ENCODE data around the gene GFER.

Gene GFER

GRCh38 chr16:1974157-1975070 is 9.6 kb upstream of the GFER start:
- Histone ChIP-seq H3K36me3 (replicated peaks) (peaks cover 48% of the 10 kb centered on the region), H3K4me1 (no peaks in the 10 kb centered on the region), H3K4me3 (no peak overlapping the region), H3K27me3 (ENCODE audit: low read depth) (no peaks in the 10 kb centered on the region), H3K9me3 (no peaks in the 10 kb centered on the region)
- in situ Hi-C loops (cut with MboI; ENCODE audit: low sequenced_read_pairs): loop anchor here (25.0 kb wide), 1 partner anchor 538 kb away; the partner anchor contains the start of genes AMDHD2 and ATP6V0C
- no peak for DNase-seq (ENCODE audit: low spot score in 2 of 2)

DNA sequence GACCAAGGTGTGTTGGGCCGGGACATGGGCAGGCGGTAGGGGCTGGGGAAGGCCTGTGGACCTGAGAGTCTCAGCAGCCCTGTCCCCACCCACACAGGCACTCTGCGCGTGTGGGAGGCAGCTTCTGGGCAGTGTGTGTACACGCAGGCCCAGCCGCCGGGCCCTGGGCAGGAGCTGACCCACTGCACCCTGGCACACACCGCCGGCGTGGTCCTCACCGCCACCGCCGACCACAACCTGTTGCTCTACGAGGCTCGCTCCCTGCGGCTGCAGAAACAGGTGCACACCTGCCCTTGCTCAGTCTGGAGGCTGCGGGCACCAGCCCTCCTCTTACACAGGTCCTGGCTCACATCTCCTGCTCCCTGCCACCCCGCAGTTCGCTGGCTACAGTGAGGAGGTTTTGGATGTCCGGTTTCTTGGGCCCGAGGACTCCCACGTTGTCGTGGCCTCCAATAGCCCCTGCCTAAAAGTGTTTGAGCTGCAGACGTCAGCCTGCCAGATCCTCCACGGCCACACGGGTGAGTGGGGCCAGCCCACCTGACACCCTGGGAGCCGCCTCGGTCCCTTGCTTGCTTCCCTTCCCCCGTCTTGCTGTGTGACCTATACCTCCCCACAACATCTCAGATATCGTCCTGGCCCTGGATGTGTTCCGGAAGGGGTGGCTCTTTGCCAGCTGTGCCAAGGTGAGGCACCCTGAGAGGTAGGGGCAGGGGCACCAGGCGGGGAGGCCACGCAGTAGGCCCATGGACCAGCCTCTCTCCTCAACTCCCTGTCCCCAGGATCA is 8.4 kb upstream of the GFER start:
- H3K27me3 ChIP-seq (ENCODE audit: low read depth): peaks cover 4% of the 10 kb centered on the region
- in situ Hi-C loops (cut with MboI; ENCODE audit: low sequenced_read_pairs): loop anchor here (25.0 kb wide), 1 partner anchor 537 kb away; the partner anchor contains the start of genes AMDHD2 and ATP6V0C
- no peak for DNase-seq (ENCODE audit: low spot score in 2 of 2)
- no peaks in the 10 kb centered on the region for H3K9me3 ChIP-seq
- H3K36me3 ChIP-seq (replicated peaks): peaks cover 48% of the 10 kb centered on the region
- no peak overlapping the region for H3K4me3 ChIP-seq
- H3K4me1 ChIP-seq: no peaks in the 10 kb centered on the region

GRCh38 chr16:1976216-1976520 is 7.8 kb upstream of the GFER start:
- Histone ChIP-seq H3K4me3 (no peak overlapping the region), H3K9me3 (no peaks in the 10 kb centered on the region), H3K27me3 (ENCODE audit: low read depth) (peaks cover 9% of the 10 kb centered on the region), H3K36me3 (replicated peaks) (peaks cover 48% of the 10 kb centered on the region), H3K4me1 (no peaks in the 10 kb centered on the region)
- in situ Hi-C loops (cut with MboI; ENCODE audit: low sequenced_read_pairs): loop anchor here (25.0 kb wide), 1 partner anchor 536 kb away; the partner anchor contains the start of genes AMDHD2 and ATP6V0C
- DNase-seq (ENCODE audit: low spot score in 2 of 2): no peak

GRCh38 chr16:1976951-1977874 is 6.8 kb upstream of the GFER start:
- no peak for DNase-seq (ENCODE audit: low spot score in 2 of 2)
- Histone ChIP-seq H3K9me3 (no peaks in the 10 kb centered on the region), H3K27me3 (ENCODE audit: low read depth) (peaks cover 12% of the 10 kb centered on the region), H3K4me3 (no peak overlapping the region), H3K36me3 (replicated peaks) (peaks cover 45% of the 10 kb centered on the region), H3K4me1 (no peaks in the 10 kb centered on the region; the same call in 1 of the 2 replicates)
- in situ Hi-C loops (cut with MboI; ENCODE audit: low sequenced_read_pairs): loop anchor here (25.0 kb wide), 1 partner anchor 535 kb away; the partner anchor contains the start of genes AMDHD2 and ATP6V0C

DNA sequence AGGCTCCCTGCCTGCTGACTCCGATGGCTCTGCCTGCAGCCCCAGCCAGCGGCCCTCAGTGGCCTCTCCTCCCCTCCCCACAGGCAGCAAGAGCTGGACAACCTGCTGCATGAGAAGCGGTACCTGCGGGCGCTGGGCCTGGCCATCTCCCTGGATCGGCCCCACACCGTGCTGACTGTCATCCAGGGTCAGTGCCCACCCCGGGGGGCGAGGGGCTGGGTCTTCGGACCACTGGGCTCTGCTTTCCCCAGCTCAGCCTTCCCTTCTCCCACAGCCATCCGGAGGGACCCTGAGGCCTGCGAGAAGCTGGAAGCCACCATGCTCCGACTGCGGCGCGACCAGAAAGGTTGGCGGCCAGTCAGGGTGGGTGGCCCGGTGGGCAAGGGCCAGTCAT is 6.1 kb upstream of the GFER start:
- DNase-seq (ENCODE audit: low spot score in 2 of 2): no peak
- H3K4me1 ChIP-seq: no peaks in the 10 kb centered on the region; the same call in 1 of the 2 replicates
- peaks cover 12% of the 10 kb centered on the region for H3K27me3 ChIP-seq (ENCODE audit: low read depth)
- H3K9me3 ChIP-seq: no peaks in the 10 kb centered on the region
- H3K4me3 ChIP-seq: no peak overlapping the region
- peaks cover 44% of the 10 kb centered on the region for H3K36me3 ChIP-seq (replicated peaks)
- in situ Hi-C loops (cut with MboI; ENCODE audit: low sequenced_read_pairs): loop anchor here (25.0 kb wide), 1 partner anchor 534 kb away; the partner anchor contains the start of genes AMDHD2 and ATP6V0C

DNA sequence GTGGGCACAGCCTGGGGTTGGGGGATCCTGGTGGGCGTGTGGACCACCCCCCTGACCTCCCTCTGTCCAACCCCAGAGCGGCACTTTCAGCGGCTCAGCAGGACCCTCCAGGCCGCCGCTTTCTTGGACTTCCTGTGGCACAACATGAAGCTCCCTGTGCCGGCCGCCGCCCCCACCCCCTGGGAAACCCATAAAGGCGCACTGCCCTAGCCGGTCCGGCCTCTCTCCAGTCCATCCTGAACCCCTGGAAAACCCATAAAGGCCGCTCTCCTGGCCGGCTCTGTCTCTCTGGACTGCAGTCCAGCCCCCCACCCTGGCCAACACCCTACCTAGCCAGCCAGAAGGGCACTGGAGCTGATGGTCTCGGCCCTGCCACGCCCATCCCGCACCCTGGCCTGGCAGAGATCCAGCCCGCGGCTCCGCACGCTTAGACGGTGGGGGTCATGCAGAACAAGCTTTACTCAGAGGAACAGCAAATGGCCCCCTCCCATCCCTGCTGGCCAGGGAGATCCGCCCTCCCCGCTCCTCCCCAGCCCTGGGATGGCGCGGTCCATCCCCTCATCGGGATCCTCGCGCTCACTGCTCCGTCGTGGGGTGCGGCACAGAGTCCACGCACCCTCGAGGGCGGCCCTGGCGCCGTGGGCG is 5.4 kb upstream of the GFER start:
- no peak overlapping the region for H3K4me3 ChIP-seq
- in situ Hi-C loops (cut with MboI; ENCODE audit: low sequenced_read_pairs): loop anchor here (25.0 kb wide), 1 partner anchor 534 kb away; the partner anchor contains the start of genes AMDHD2 and ATP6V0C

DNA sequence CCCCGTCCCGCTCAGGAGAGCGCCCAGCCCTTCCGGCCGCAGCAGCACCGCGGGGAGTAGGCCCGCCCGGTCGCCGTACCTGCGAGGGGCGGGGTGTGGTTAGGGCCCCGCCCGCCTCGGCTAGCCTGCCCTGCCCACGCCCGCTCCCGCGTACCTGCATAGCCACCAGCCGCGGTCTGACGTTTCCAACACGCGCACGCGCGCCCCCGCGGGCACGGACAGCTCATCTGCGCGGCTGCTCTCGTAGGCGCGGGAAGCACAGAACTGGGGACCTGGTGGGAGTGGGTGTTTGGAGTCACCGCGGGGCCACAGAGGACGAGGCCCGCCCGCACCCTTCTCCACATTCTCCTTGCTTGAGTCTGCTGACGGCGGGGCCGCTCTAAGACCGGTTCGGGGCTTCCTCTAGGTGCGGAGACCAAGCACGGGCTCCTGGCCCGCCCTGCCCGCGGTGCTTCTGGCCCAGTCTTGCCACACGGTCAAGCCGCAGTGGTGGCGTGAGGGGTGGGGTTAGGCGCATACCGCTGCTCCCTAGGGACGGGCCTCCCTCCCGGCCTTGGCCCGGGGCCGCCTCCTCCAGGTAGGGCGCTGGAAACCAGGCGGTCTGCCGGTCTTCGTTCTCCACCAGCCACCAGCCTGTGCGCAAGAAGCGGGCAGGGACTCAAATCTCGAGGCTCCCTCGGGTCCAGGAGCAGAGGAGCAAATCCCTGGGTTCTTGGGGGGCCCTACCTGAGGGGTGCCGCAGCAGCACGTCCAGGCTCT is 4.5 kb upstream of the GFER start:
- Histone ChIP-seq H3K27me3 (ENCODE audit: low read depth) (peaks cover 12% of the 10 kb centered on the region), H3K9me3 (no peaks in the 10 kb centered on the region), H3K4me1 (no peaks in the 10 kb centered on the region; the same call in 1 of the 2 replicates), H3K36me3 (replicated peaks) (peaks cover 42% of the 10 kb centered on the region), H3K4me3 (no peak overlapping the region)
- DNase-seq (ENCODE audit: low spot score in 2 of 2): no peak
- in situ Hi-C loops (cut with MboI; ENCODE audit: low sequenced_read_pairs): loop anchor here (25.0 kb wide), 1 partner anchor 533 kb away; the partner anchor contains the start of genes AMDHD2 and ATP6V0C

More for the DNA sequence above, 5.4 kb upstream of the GFER start:
- Histone ChIP-seq H3K36me3 (replicated peaks) (peaks cover 44% of the 10 kb centered on the region), H3K9me3 (no peaks in the 10 kb centered on the region), H3K4me1 (no peaks in the 10 kb centered on the region; the same call in 1 of the 2 replicates), H3K27me3 (ENCODE audit: low read depth) (peaks cover 12% of the 10 kb centered on the region)
- no peak for DNase-seq (ENCODE audit: low spot score in 2 of 2)

- Histone ChIP-seq H3K9me3 (no peaks in the 10 kb centered on the region), H3K4me3 (no peak overlapping the region), H3K36me3 (replicated peaks) (peaks cover 34% of the 10 kb centered on the region), H3K4me1 (peaks cover 4% of the 10 kb centered on the region), H3K27me3 (ENCODE audit: low read depth) (peaks cover 12% of the 10 kb centered on the region)
- in situ Hi-C loops (cut with MboI; ENCODE audit: low sequenced_read_pairs): loop anchor here (25.0 kb wide), 1 partner anchor 532 kb away; the partner anchor contains the start of genes AMDHD2 and ATP6V0C
- no peak for DNase-seq (ENCODE audit: low spot score in 2 of 2)
Measured at GRCh38 chr16:1980030-1980769, 3.8 kb upstream of the GFER start.

DNA sequence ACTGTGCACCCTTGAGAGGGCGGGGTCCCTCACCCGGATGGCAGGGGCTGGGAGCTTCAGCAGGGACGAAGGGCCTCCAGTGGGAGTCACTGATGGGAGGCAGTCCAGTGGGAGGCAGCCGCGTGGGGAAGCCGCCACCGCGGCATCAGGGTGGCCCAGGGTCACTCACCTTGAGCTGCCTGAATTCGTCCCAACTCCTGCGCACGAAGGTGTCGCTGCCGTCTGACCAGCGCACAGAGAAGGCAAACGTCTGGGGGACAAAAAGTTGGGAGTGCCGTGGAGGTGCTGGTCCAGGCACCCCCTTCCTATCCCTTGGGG is 3.3 kb upstream of the GFER start:
- DNase-seq (ENCODE audit: low spot score in 2 of 2): no peak
- Histone ChIP-seq H3K9me3 (no peaks in the 10 kb centered on the region), H3K27me3 (ENCODE audit: low read depth) (peaks cover 12% of the 10 kb centered on the region), H3K4me1 (peaks cover 6% of the 10 kb centered on the region), H3K4me3 (no peak overlapping the region), H3K36me3 (replicated peaks) (peaks cover 33% of the 10 kb centered on the region)
- in situ Hi-C loops (cut with MboI; ENCODE audit: low sequenced_read_pairs): loop anchor here (25.0 kb wide), 1 partner anchor 532 kb away; the partner anchor contains the start of genes AMDHD2 and ATP6V0C

GRCh38 chr16:1981398-1981836 is 2.6 kb upstream of the GFER start, which contains the start of gene NOXO1:
Gene NOXO1 (minus strand): TSS chr16:1981469. CDS start chr16:1981179, 290 bp downstream.
- no peak for DNase-seq (ENCODE audit: low spot score in 2 of 2)
- in situ Hi-C loops (cut with MboI; ENCODE audit: low sequenced_read_pairs): loop anchor here (25.0 kb wide), 1 partner anchor 531 kb away; the partner anchor contains the start of genes AMDHD2 and ATP6V0C
- no peaks in the 10 kb centered on the region for H3K9me3 ChIP-seq
- H3K4me3 ChIP-seq: no peak within 1 kb of the TSS
- H3K27me3 ChIP-seq (ENCODE audit: low read depth): peaks cover 12% of the 10 kb centered on the region
- peaks cover 33% of the 10 kb centered on the region for H3K36me3 ChIP-seq (replicated peaks)
- H3K4me1 ChIP-seq: peaks cover 6% of the 10 kb centered on the region

- H3K9me3 ChIP-seq: no peaks in the 10 kb centered on the region
- H3K27me3 ChIP-seq (ENCODE audit: low read depth): peaks cover 12% of the 10 kb centered on the region
- in situ Hi-C loops (cut with MboI; ENCODE audit: low sequenced_read_pairs): loop anchor here (25.0 kb wide), 1 partner anchor 530 kb away; the partner anchor contains the start of genes AMDHD2 and ATP6V0C
- no peak for DNase-seq (ENCODE audit: low spot score in 2 of 2)
- no peak overlapping the region for H3K4me3 ChIP-seq
- peaks cover 31% of the 10 kb centered on the region for H3K36me3 ChIP-seq (replicated peaks)
- H3K4me1 ChIP-seq: peaks cover 6% of the 10 kb centered on the region
Measured at GRCh38 chr16:1982013-1982433, 2.0 kb upstream of the GFER start.
